Nephron (organoid): ENCODE data around the gene KRTAP5-4.
A peak's percentile ranks its signal among the peaks of the same experiment; 100 is the strongest.
"Not testable (repeated sequence)": the region's sequence is repeated elsewhere in the genome, so short reads cannot be mapped to it uniquely, and the experiment has no call there.

Experiments used
- H3K27ac Mint-ChIP-seq, 3 experiments: 2 replicates each; pipeline ENCODE4 v1.8.0; 2020; ENCODE audit warnings: mixed read lengths in 3 of 3, mild to moderate bottlenecking in 2 of 3, moderate library complexity in 1 of 3
- H3K27me3 Mint-ChIP-seq: 2 replicates; pipeline ENCODE4 v1.8.0; 2021; ENCODE audit warnings: low read depth, mild to moderate bottlenecking, moderate library complexity, mixed read lengths
- H3K36me3 Mint-ChIP-seq: 2 replicates; pipeline ENCODE4 v1.8.0; 2020; ENCODE audit warnings: low read depth, mixed read lengths
- H3K4me1 Mint-ChIP-seq: 2 replicates; pipeline ENCODE4 v1.8.0; 2020; ENCODE audit warnings: mixed read lengths
- H3K4me3 Mint-ChIP-seq, 3 experiments: 2 replicates each; pipeline ENCODE4 v1.8.0; 2020; ENCODE audit warnings: mild to moderate bottlenecking in 3 of 3, mixed read lengths in 3 of 3, moderate library complexity in 2 of 3
- H3K9me3 Mint-ChIP-seq: 2 replicates; pipeline ENCODE4 v1.8.0; 2020; ENCODE audit warnings: mixed read lengths
- CTCF ChIP-seq, 3 experiments: fragments of 200-600 bp; sonication (generic); IDR thresholded peaks; one replicate each; pipeline ENCODE4 v1.5.0; 2021; ENCODE audit warnings: antibody characterized with exemption in 3 of 3; ENCODE audit not compliant: unreplicated experiment in 3 of 3

Gene KRTAP5-4, protein sequence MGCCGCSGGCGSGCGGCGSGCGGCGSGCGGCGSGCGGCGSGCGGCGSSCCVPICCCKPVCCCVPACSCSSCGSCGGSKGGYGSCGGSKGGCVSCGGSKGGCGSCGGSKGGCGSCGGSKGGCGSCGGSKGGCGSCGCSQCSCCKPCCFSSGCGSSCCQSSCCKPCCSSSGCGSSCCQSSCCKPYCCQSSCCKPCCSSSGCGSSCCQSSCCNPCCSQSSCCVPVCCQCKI

DNA sequence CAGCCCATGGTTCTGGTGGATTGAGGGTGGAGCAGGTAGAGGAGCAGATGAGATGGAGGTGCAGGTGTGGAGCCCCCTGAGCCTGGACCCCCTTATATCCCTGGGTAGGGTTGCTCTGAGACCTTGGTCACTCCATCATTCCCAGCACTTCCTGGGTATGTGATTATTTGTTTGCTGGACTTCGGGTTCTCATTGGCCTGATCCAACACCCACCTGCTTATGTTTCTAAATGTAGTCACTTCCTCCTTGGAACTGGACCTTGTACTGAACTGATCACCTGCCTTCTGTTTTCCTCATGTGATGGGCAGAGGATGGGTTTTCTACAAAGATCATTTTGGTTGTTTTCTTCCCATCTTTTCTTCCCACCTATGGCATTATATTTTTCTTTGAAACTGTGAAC is at the start of gene KRTAP5-4:
TSS of gene KRTAP5-4 (minus strand) at position 53 of the 400 bp plus-strand sequence. CDS start at position 8, 45 bp downstream.
- TF ChIP-seq CTCF (IDR thresholded peaks at IDR 0.05; ENCODE audit: unreplicated experiment in 3 of 3) = no peak
- Mint-ChIP-seq H3K27ac (no peak within 1 kb of the TSS), H3K9me3 (peaks cover 6% of the 10 kb centered on the region), H3K4me3 (no peak within 1 kb of the TSS), H3K36me3 (no peaks in the 10 kb centered on the region), H3K27me3 (peaks cover 27% of the 10 kb centered on the region), H3K4me1 (no peaks in the 10 kb centered on the region)

- no peaks in the 10 kb centered on the region for H3K36me3 Mint-ChIP-seq
- H3K27ac Mint-ChIP-seq = peak overlapping the region in 1 of 3 experiments; percentile 15
- peaks cover 32% of the 10 kb centered on the region for H3K4me1 Mint-ChIP-seq
- H3K9me3 Mint-ChIP-seq = peaks cover 2% of the 10 kb centered on the region
- no peak overlapping the region for H3K4me3 Mint-ChIP-seq
- TF ChIP-seq CTCF (IDR thresholded peaks at IDR 0.05; ENCODE audit: unreplicated experiment in 3 of 3) = no peak
- H3K27me3 Mint-ChIP-seq = peaks cover 31% of the 10 kb centered on the region
Observed at GRCh38 chr11:1671658-1672057, 49.7 kb upstream of the KRTAP5-4 start.

DNA sequence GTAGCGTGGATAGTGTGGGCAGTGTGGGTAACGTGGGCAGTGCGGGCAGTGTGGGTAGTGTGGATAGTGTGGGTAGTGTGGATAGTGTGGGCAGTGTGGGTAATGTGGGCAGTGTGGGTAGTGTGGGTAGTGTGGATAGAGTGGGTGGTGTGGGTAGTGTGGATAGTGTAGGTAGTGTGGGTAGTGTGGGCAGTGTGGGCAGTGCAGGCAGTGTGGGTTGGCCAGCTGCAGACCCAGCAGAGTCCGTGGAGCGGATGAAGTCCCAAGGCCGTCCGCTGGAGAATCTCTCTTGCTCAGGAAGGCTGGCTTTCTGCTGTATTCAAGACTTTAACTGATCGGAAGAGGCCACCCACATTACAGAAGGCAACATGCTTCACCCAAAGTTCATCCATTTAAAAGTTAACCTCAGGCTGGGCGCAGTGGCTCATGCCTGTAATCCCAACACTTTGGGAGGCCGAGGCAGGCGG is 49.0 kb upstream of the KRTAP5-4 start:
- Mint-ChIP-seq H3K27ac (no peak overlapping the region), H3K9me3 (peaks cover 2% of the 10 kb centered on the region), H3K27me3 (peaks cover 31% of the 10 kb centered on the region), H3K4me3 (no peak overlapping the region), H3K4me1 (peaks cover 32% of the 10 kb centered on the region), H3K36me3 (no peaks in the 10 kb centered on the region)
- no peak for TF ChIP-seq CTCF (IDR thresholded peaks at IDR 0.05; ENCODE audit: unreplicated experiment in 3 of 3)

GRCh38 chr11:1670457-1670856 is 48.5 kb upstream of the KRTAP5-4 start:
- not testable (repeated sequence) for H3K27ac Mint-ChIP-seq, H3K36me3 Mint-ChIP-seq, H3K4me3 Mint-ChIP-seq, H3K9me3 Mint-ChIP-seq
- Mint-ChIP-seq H3K27me3 (peaks cover 28% of the 10 kb centered on the region), H3K4me1 (peaks cover 28% of the 10 kb centered on the region)

DNA sequence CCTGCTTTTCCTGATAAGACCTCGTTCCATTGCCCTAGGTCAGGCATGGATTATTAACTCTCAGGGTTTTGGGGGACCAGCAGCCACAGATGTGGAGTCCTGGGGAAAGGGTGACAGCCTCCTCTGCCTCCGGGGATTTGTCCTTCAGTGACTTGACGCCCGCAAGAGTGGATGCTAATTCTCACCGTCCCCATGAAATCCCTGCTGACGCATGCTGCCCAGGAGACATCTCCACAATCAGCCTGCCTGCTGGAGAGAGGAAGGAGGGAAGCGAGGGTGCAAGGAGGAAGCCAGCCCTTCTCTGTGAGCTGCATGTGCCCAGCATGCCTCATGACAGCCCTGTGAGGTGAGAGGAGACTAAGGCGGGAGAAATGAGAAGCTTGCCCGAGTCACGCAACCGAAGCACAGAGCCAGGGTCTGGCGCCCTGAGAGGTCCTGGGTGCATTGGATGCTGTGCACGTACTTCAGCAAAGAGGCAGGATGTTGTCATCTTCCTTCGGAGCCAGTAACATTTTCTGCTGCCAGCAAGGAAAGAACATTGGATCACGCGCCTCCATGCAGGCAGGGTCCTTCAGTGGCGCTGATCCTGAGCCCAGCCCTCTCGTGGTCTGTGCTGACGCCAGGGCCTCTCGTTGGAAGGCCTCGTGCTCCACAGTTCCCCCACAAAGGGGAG is 47.7 kb upstream of the KRTAP5-4 start:
- no peak overlapping the region for H3K4me3 Mint-ChIP-seq
- peaks cover 28% of the 10 kb centered on the region for H3K4me1 Mint-ChIP-seq
- peaks cover 26% of the 10 kb centered on the region for H3K27me3 Mint-ChIP-seq
- TF ChIP-seq CTCF (IDR thresholded peaks at IDR 0.05; ENCODE audit: unreplicated experiment in 3 of 3) = no peak
- peaks cover 2% of the 10 kb centered on the region for H3K9me3 Mint-ChIP-seq
- H3K27ac Mint-ChIP-seq = peak overlapping the region; percentile 40 to 59 (median 46)
- no peaks in the 10 kb centered on the region for H3K36me3 Mint-ChIP-seq

GRCh38 chr11:1668911-1669473 is 47.1 kb upstream of the KRTAP5-4 start:
- Mint-ChIP-seq H3K36me3 (no peaks in the 10 kb centered on the region), H3K27me3 (peaks cover 20% of the 10 kb centered on the region), H3K9me3 (peaks cover 2% of the 10 kb centered on the region), H3K27ac (peak overlapping the region; percentile 40 to 59 (median 46)), H3K4me1 (peaks cover 28% of the 10 kb centered on the region), H3K4me3 (no peak overlapping the region)
- TF ChIP-seq CTCF (IDR thresholded peaks at IDR 0.05; ENCODE audit: unreplicated experiment in 3 of 3) = no peak
